ENCODE results near the gene KRT1. TPM values are rescaled to one million over a fixed set of nuclear protein-coding genes. Genes with fewer than 3 reads are reported as not detected.

Gene KRT1
- total RNA-seq, 4 donors from 2014 or later = 4,815 to 9,656 (median 5,822) TPM

- TF ChIP-seq CTCF (IDR thresholded peaks at IDR 0.05) (no peak), POLR2AphosphoS5 (IDR thresholded peaks at IDR 0.05) (no peak), EP300 (IDR thresholded peaks at IDR 0.05) (no peak), POLR2A (IDR thresholded peaks at IDR 0.05) (no peak)
- Histone ChIP-seq H3K4me3 (no peak overlapping the region), H3K27me3 (peaks cover 6% of the 10 kb centered on the region), H3K4me1 (no peaks in the 10 kb centered on the region), H3K27ac (no peak overlapping the region), H3K36me3 (no peaks in the 10 kb centered on the region), H3K9me3 (no peaks in the 10 kb centered on the region)
- WGBS = no CpG with 5 or more reads among the region's 3 CpGs
- no peak for DNase-seq (ENCODE audit: low spot score in 2 of 2)
These were observed 44.2 kb upstream of the KRT1 start for GRCh38 chr12:52724384-52724783.

DNA sequence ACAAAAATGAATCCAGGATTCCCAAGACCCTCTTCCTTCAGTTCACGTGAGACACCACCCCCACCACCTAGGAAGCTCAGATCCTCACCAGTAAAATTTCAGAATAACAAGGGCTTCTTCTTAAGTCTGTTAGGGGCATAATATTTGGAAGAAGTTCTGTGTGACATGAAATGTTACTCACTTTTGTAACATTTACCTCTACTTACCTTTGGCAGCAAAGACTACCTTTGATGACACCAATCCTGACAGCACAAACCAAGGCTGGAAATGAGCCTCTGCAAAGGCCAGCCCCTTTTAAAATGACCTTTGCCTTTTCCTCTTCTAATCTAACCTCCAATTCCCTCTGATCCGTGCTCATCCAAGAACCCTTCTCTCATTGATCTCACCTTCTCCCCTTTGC, 42.5 kb upstream of the KRT1 start:
- no peak for DNase-seq (ENCODE audit: low spot score in 2 of 2)
- H3K27me3 ChIP-seq = peaks cover 6% of the 10 kb centered on the region
- TF ChIP-seq POLR2AphosphoS5 (IDR thresholded peaks at IDR 0.05) (no peak), POLR2A (IDR thresholded peaks at IDR 0.05) (no peak), EP300 (IDR thresholded peaks at IDR 0.05) (no peak), CTCF (IDR thresholded peaks at IDR 0.05) (no peak)
- no peaks in the 10 kb centered on the region for H3K9me3 ChIP-seq
- 77% methylated on average over 2 of the region's 2 CpGs for WGBS
- no peak overlapping the region for H3K4me3 ChIP-seq
- H3K36me3 ChIP-seq = no peaks in the 10 kb centered on the region
- no peak overlapping the region for H3K27ac ChIP-seq
- no peaks in the 10 kb centered on the region for H3K4me1 ChIP-seq

GRCh38 chr12:52721838-52722470, 41.7 kb upstream of the KRT1 start:
- Histone ChIP-seq H3K9me3 (no peaks in the 10 kb centered on the region), H3K27ac (no peak overlapping the region), H3K27me3 (peaks cover 2% of the 10 kb centered on the region), H3K4me1 (no peaks in the 10 kb centered on the region), H3K4me3 (no peak overlapping the region), H3K36me3 (no peaks in the 10 kb centered on the region)
- no peak for TF ChIP-seq EP300 (IDR thresholded peaks at IDR 0.05)
- TF ChIP-seq CTCF (IDR thresholded peaks at IDR 0.05) = no peak
- TF ChIP-seq POLR2AphosphoS5 (IDR thresholded peaks at IDR 0.05) = no peak
- TF ChIP-seq POLR2A (IDR thresholded peaks at IDR 0.05) = no peak
- no peak for DNase-seq (ENCODE audit: low spot score in 2 of 2)
- WGBS = 41% methylated on average over 2 of the region's 3 CpGs

DNA sequence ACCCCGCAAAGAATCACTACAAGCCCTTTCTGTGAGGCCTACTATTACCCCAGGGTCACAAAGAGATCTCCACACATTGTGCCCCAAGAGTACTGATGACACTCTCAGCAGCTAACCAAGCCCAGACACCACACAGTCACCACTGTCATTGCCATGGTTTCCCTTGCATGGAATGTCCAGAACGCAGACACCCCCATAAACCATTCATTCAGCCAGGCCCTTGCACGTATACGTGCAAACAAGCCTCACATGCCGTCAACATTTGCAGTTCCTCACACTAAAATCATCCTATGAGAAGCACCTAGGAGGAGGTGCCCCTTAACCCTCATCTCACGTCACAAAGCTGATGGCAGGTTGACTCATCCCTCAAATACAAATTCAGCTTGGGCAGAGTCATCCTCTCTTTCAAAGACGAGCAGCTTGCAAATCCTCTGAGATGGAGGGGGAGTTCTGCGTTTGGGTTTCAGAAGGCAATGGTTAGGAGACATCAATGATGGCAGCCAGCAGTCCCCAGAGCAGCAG, 40.2 kb upstream of the KRT1 start:
- Histone ChIP-seq H3K27me3 (peaks cover 4% of the 10 kb centered on the region), H3K27ac (no peak overlapping the region), H3K36me3 (no peaks in the 10 kb centered on the region), H3K9me3 (no peaks in the 10 kb centered on the region), H3K4me1 (no peaks in the 10 kb centered on the region), H3K4me3 (no peak overlapping the region)
- TF ChIP-seq POLR2A (IDR thresholded peaks at IDR 0.05) (no peak), CTCF (IDR thresholded peaks at IDR 0.05) (no peak), EP300 (IDR thresholded peaks at IDR 0.05) (no peak), POLR2AphosphoS5 (IDR thresholded peaks at IDR 0.05) (no peak)
- DNase-seq (ENCODE audit: low spot score in 2 of 2) = no peak
- 85% methylated on average over 8 of the region's 8 CpGs for WGBS

GRCh38 chr12:52716061-52716460, 35.9 kb upstream of the KRT1 start:
- no peak overlapping the region for H3K27ac ChIP-seq
- no peak for DNase-seq (ENCODE audit: low spot score in 2 of 2)
- 92% methylated on average over 5 of the region's 5 CpGs for WGBS
- peaks cover 31% of the 10 kb centered on the region for H3K27me3 ChIP-seq
- H3K4me1 ChIP-seq = peaks cover 11% of the 10 kb centered on the region
- no peaks in the 10 kb centered on the region for H3K36me3 ChIP-seq
- H3K4me3 ChIP-seq = no peak overlapping the region
- no peak for TF ChIP-seq EP300 (IDR thresholded peaks at IDR 0.05)
- no peak for TF ChIP-seq POLR2A (IDR thresholded peaks at IDR 0.05)
- TF ChIP-seq POLR2AphosphoS5 (IDR thresholded peaks at IDR 0.05) = no peak
- no peak for TF ChIP-seq CTCF (IDR thresholded peaks at IDR 0.05)
- no peaks in the 10 kb centered on the region for H3K9me3 ChIP-seq

All from suprapubic skin (tissue), 4 donors.